Transverse colon (tissue), 4 donors: ENCODE measurements around the gene ELF3. TPM values are rescaled to one million over a fixed set of nuclear protein-coding genes. Genes with fewer than 3 reads are reported as not detected.
"Not testable (repeated sequence)": the region's sequence is repeated elsewhere in the genome, so short reads cannot be mapped to it uniquely, and the experiment has no call there.

Source experiments
- DNase-seq: peaks from one replicate; pipeline ENCODE4 v3.0.0-alpha.2; 2019
- H3K27ac ChIP-seq, 4 donors: fragments of 200-600 bp; sonication (generic); 2 replicates each; pipeline ENCODE4 v1.5.1; 2016 to 2018; ENCODE audit warnings: inconsistent platforms in 4 of 4
- H3K27me3 ChIP-seq: fragments of 200-600 bp; sonication (generic); 2 replicates; pipeline ENCODE4 v1.5.1; 2017; ENCODE audit warnings: inconsistent platforms
- H3K36me3 ChIP-seq, 4 donors: fragments of 200-600 bp; sonication (generic); 2 replicates each; pipeline ENCODE4 v1.5.1; 2017 to 2019; ENCODE audit warnings: inconsistent platforms in 4 of 4
- H3K4me1 ChIP-seq, 4 donors: fragments of 200-600 bp; sonication (generic); 2 replicates each; pipeline ENCODE4 v1.5.1; 2017 to 2020; ENCODE audit warnings: inconsistent platforms in 4 of 4
- H3K4me3 ChIP-seq, 4 donors: fragments of 200-600 bp; sonication (generic); 1 replicate in 1 of 4; 2 replicates in 3 of 4; pipeline versions ENCODE4 v1.5.1 to v1.6.1; 2017 to 2019; ENCODE audit warnings: inconsistent platforms in 4 of 4
- H3K9me3 ChIP-seq, 2 donors: fragments of 200-600 bp; sonication (generic); 2 replicates each; pipeline ENCODE4 v1.5.1; 2017 to 2019; ENCODE audit warnings: inconsistent platforms in 2 of 2
- CTCF ChIP-seq, 5 experiments: fragments of 200-600 bp in 3 of 5; fragments of 450-650 bp in 2 of 5; sonication (generic) in 3 of 5; IDR thresholded peaks; 1 replicate in 2 of 5; 2 replicates in 3 of 5; pipeline ENCODE4 v1.5.1; 2016 to 2017; ENCODE audit warnings: antibody characterized with exemption in 5 of 5, inconsistent platforms in 3 of 5, mild to moderate bottlenecking in 2 of 5, moderate library complexity in 1 of 5
- EP300 ChIP-seq: sonication (generic); formaldehyde crosslinking; IDR thresholded peaks from one replicate; pipeline ENCODE4 v1.6.1; 2017; ENCODE audit warnings: antibody characterized with exemption, low read depth
- POLR2A ChIP-seq: fragments of 450-650 bp; IDR thresholded peaks from one replicate; pipeline ENCODE4 v1.6.1; 2016; ENCODE audit warnings: antibody characterized with exemption, mild to moderate bottlenecking, moderate library complexity
- POLR2AphosphoS5 ChIP-seq, 3 donors: sonication (generic); formaldehyde crosslinking; IDR thresholded peaks; one replicate each; pipeline ENCODE4 v1.6.1; 2016; ENCODE audit warnings: antibody characterized with exemption in 3 of 3
- WGBS, 2 donors: methylation state at CpG; one replicate each; pipeline ENCODE4 v1.1.5; 2018; ENCODE audit warnings: low coverage in 1 of 2; 5-methylcytosine and 5-hydroxymethylcytosine counted together
- in situ Hi-C, 4 donors: fragments of 200-750 bp; cut with MboI; loops; one replicate each; pipeline versions ENCODE4 v1.15.0 to v1.15.1; 2017; ENCODE audit warnings: low sequenced_read_pairs in 3 of 4, low pct_ligation_motif_present in 1 of 4, low pct_unique_long_range_greater_than_20kb in 1 of 4
- intact Hi-C: fragments of 100-400 bp; cut with DNase I; formaldehyde crosslinking; loops from one replicate; pipeline ENCODE4 v1.15.1; 2023; ENCODE audit warnings: low total_unique reads
- total RNA-seq, 4 donors: library from RNA; depleted of rRNA; stranded (reverse); fragments of >200 nt; gene quantifications; one replicate each; pipeline ENCODE4 v1.1.0, GENCODE V29; 2016

The ELF3 gene
- total RNA-seq, 4 donors from 2014 or later: 581 to 1,486 (median 902) TPM

GRCh38 chr1:202016811-202017748 lies 6.7 kb downstream of the ELF3 start:
- in situ Hi-C loops: loop anchor here in 3 of 4 donors (10.0 kb wide), 1 partner anchor 98 kb away; no protein-coding TSS in a partner anchor
- no peak for DNase-seq
- WGBS, 2 donors: 57 to 62% methylated on average over 3 to 21 of the region's 21 CpGs
- intact Hi-C loops: no loop called here
- peaks cover 0 to 21% (median 2%) of the 10 kb centered on the region in 4 donors for H3K36me3 ChIP-seq
- peaks cover 0 to 27% (median 15%) of the 10 kb centered on the region in 4 donors for H3K4me1 ChIP-seq
- H3K4me3 ChIP-seq: peak overlapping the region in 2 of 4 donors; percentile 53 to 72
- no peaks in the 10 kb centered on the region for H3K27me3 ChIP-seq
- peak overlapping the region; percentile 91 to 94 (median 92) for H3K27ac ChIP-seq
- no peaks in the 10 kb centered on the region for H3K9me3 ChIP-seq
- TF ChIP-seq CTCF (IDR thresholded peaks at IDR 0.05): no peak
- TF ChIP-seq POLR2A: peak; percentile 67
- no peak for TF ChIP-seq EP300
- peak in 2 of 3 donors; percentile 58 to 85 for TF ChIP-seq POLR2AphosphoS5 (IDR thresholded peaks at IDR 0.05)

- H3K4me3 ChIP-seq: no peak overlapping the region
- H3K27ac ChIP-seq: peak overlapping the region; percentile 91 to 94 (median 92)
- peaks cover 0 to 34% (median 21%) of the 10 kb centered on the region in 4 donors for H3K4me1 ChIP-seq
- no peaks in the 10 kb centered on the region for H3K9me3 ChIP-seq
- no peaks in the 10 kb centered on the region for H3K27me3 ChIP-seq
- intact Hi-C loops: no loop called here
- TF ChIP-seq POLR2A: peak; percentile 33
- peak in 1 of 5 experiments; percentile 16 for TF ChIP-seq CTCF (IDR thresholded peaks at IDR 0.05)
- peak; percentile 63 for TF ChIP-seq EP300
- TF ChIP-seq POLR2AphosphoS5 (IDR thresholded peaks at IDR 0.05): peak; percentile 8 to 86 (median 44)
- 49% methylated on average over 13 of the region's 18 CpGs; no CpG with 5 or more reads in 1 of the 2 donors for WGBS, 2 donors
- H3K36me3 ChIP-seq: peaks cover 0 to 14% (median 0%) of the 10 kb centered on the region in 4 donors
- peak; percentile 91 for DNase-seq
- in situ Hi-C loops: loop anchor here in 3 of 4 donors (10.0 kb wide), 1 partner anchor 97 kb away; no protein-coding TSS in a partner anchor
Measured at GRCh38 chr1:202017749-202018467, 7.5 kb downstream of the ELF3 start.

- intact Hi-C loops: no loop called here
- Histone ChIP-seq H3K4me1 (peaks cover 0 to 39% (median 24%) of the 10 kb centered on the region in 4 donors), H3K27ac (peak overlapping the region; percentile 91 to 94 (median 92)), H3K36me3 (peaks cover 0 to 14% (median 0%) of the 10 kb centered on the region in 4 donors), H3K4me3 (no peak overlapping the region), H3K27me3 (no peaks in the 10 kb centered on the region), H3K9me3 (no peaks in the 10 kb centered on the region)
- in situ Hi-C loops: loop anchor here in 3 of 4 donors (10.0 kb wide), 1 partner anchor 96 kb away; no protein-coding TSS in a partner anchor
- peak in 2 of 3 donors; percentile 64 to 83 for TF ChIP-seq POLR2AphosphoS5 (IDR thresholded peaks at IDR 0.05)
- peak; percentile 84 for TF ChIP-seq EP300
- no peak for TF ChIP-seq CTCF (IDR thresholded peaks at IDR 0.05)
- peak; percentile 52 for TF ChIP-seq POLR2A
- DNase-seq: peak; percentile 87
- 40 to 50% methylated on average over 2 to 19 of the region's 19 CpGs for WGBS, 2 donors
Measured at GRCh38 chr1:202018468-202019234, 8.3 kb downstream of the ELF3 start.

- H3K27me3 ChIP-seq, intact Hi-C loops, H3K9me3 ChIP-seq, H3K4me3 ChIP-seq, DNase-seq: not testable (repeated sequence)
- 71% methylated on average over 8 of the region's 8 CpGs; no CpG with 5 or more reads in 1 of the 2 donors for WGBS, 2 donors
- Histone ChIP-seq H3K4me1 (peaks cover 0 to 41% (median 26%) of the 10 kb centered on the region in 4 donors), H3K27ac (peak overlapping the region; percentile 91 to 94 (median 92)), H3K36me3 (peaks cover 0 to 14% (median 0%) of the 10 kb centered on the region in 4 donors)
- in situ Hi-C loops: loop anchor here in 3 of 4 donors (10.0 kb wide), 1 partner anchor 96 kb away; no protein-coding TSS in a partner anchor
Measured at GRCh38 chr1:202019235-202019558, 8.8 kb downstream of the ELF3 start.
